Tongue (tissue), 2 donors: ENCODE data around the gene FAM89B. TPM values are rescaled to one million over a fixed set of nuclear protein-coding genes. Genes with fewer than 3 reads are reported as not detected.

Source experiments
- DNase-seq: peaks from one replicate; pipeline ENCODE4 v3.0.0-alpha.2; 2015
- total RNA-seq: library from RNA; depleted of rRNA; stranded (reverse); fragments of >200 nt; gene quantifications from one replicate; pipeline ENCODE4 v1.2.3, GENCODE V29; 2014

Gene FAM89B
- total RNA-seq, 1 donor from 2014 or later, result 30.4 TPM

GRCh38 chr11:65538915-65539743 lies 33.2 kb upstream of the FAM89B start:
- DNase-seq, result no peak

GRCh38 chr11:65539744-65540289 lies 32.5 kb upstream of the FAM89B start:
- no peak for DNase-seq

- DNase-seq, result peak; percentile 95
These were observed 31.8 kb upstream of the FAM89B start for GRCh38 chr11:65540290-65541092.

GRCh38 chr11:65541093-65541982 lies 31.0 kb upstream of the FAM89B start:
- peak; percentile 37 for DNase-seq

GRCh38 chr11:65542738-65543390 lies 29.5 kb upstream of the FAM89B start:
- no peak for DNase-seq

GRCh38 chr11:65545853-65546216 lies 26.5 kb upstream of the FAM89B start:
- no peak for DNase-seq

- peak; percentile 69 for DNase-seq
These were observed 25.9 kb upstream of the FAM89B start for GRCh38 chr11:65546217-65546958.

- DNase-seq, result no peak
These were observed 24.8 kb upstream of the FAM89B start for GRCh38 chr11:65547446-65548125.

- no peak for DNase-seq
These were observed 23.9 kb upstream of the FAM89B start for GRCh38 chr11:65548395-65548794.

- no peak for DNase-seq
These were observed 23.2 kb upstream of the FAM89B start for GRCh38 chr11:65549096-65549495.

GRCh38 chr11:65551572-65552387 lies 20.6 kb upstream of the FAM89B start:
- DNase-seq, result peak; percentile 45

- no peak for DNase-seq
These were observed 19.9 kb upstream of the FAM89B start for GRCh38 chr11:65552388-65552951.

- DNase-seq, result peak; percentile 47
These were observed 18.9 kb upstream of the FAM89B start for GRCh38 chr11:65553301-65554001.

- no peak for DNase-seq
These were observed 18.1 kb upstream of the FAM89B start for GRCh38 chr11:65554057-65554818.

GRCh38 chr11:65554842-65555430 lies 17.4 kb upstream of the FAM89B start:
- DNase-seq, result no peak

GRCh38 chr11:65555693-65556231 lies 16.6 kb upstream of the FAM89B start:
- DNase-seq, result no peak
